ENCODE data around the gene KCNC3.
"Not testable (repeated sequence)": the region's sequence is repeated elsewhere in the genome, so short reads cannot be mapped to it uniquely, and the experiment has no call there.

Gene KCNC3

GRCh38 chr19:50329146-50329925 lies at the start of gene KCNC3:
Gene KCNC3 (minus strand): TSS chr19:50329377. CDS start chr19:50329082, 295 bp downstream.
- DNase-seq = peak; percentile 97

DNA sequence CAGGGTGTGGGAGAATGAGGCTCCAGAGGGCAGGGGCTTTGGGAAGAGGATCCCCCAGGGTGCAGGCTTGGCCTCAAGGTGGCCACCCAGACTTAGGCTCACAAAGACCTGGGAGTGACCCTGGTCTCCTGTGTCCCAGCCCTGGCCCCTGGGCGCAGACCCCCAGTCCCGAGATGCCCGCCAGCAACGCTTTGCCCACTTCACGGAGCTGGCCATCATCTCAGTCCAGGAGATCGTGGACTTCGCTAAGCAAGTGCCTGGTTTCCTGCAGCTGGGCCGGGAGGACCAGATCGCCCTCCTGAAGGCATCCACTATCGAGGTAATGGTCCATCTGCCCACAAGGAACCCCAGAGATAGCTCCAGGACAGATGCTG lies 49.7 kb upstream of the KCNC3 start:
- no peak for DNase-seq

DNA sequence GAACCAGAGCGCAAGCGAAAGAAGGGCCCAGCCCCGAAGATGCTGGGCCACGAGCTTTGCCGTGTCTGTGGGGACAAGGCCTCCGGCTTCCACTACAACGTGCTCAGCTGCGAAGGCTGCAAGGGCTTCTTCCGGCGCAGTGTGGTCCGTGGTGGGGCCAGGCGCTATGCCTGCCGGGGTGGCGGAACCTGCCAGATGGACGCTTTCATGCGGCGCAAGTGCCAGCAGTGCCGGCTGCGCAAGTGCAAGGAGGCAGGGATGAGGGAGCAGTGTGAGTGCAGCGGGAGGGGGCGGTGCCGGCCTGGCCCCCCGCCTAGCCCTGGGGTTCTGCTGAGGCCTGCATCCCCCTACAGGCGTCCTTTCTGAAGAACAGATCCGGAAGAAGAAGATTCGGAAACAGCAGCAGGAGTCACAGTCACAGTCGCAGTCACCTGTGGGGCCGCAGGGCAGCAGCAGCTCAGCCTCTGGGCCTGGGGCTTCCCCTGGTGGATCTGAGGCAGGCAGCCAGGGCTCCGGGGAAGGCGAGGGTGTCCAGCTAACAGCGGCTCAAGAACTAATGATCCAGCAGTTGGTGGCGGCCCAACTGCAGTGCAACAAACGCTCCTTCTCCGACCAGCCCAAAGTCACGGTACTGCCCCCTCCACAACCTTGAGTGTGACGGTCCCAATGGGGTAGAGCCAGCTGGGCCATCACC lies 49.1 kb upstream of the KCNC3 start:
- no peak for DNase-seq

GRCh38 chr19:50377517-50377916 lies 48.3 kb upstream of the KCNC3 start:
- DNase-seq = no peak

- no peak for DNase-seq
Observed at GRCh38 chr19:50377051-50377461, 47.9 kb upstream of the KCNC3 start.

- peak; percentile 95 for DNase-seq
Observed at GRCh38 chr19:50376166-50377050, 47.2 kb upstream of the KCNC3 start, which contains the start of gene NR1H2. Gene NR1H2 (plus strand): TSS chr19:50376457. CDS start chr19:50377606, 1,149 bp downstream.

GRCh38 chr19:50371914-50372475 lies 42.8 kb upstream of the KCNC3 start:
- no peak for DNase-seq

DNA sequence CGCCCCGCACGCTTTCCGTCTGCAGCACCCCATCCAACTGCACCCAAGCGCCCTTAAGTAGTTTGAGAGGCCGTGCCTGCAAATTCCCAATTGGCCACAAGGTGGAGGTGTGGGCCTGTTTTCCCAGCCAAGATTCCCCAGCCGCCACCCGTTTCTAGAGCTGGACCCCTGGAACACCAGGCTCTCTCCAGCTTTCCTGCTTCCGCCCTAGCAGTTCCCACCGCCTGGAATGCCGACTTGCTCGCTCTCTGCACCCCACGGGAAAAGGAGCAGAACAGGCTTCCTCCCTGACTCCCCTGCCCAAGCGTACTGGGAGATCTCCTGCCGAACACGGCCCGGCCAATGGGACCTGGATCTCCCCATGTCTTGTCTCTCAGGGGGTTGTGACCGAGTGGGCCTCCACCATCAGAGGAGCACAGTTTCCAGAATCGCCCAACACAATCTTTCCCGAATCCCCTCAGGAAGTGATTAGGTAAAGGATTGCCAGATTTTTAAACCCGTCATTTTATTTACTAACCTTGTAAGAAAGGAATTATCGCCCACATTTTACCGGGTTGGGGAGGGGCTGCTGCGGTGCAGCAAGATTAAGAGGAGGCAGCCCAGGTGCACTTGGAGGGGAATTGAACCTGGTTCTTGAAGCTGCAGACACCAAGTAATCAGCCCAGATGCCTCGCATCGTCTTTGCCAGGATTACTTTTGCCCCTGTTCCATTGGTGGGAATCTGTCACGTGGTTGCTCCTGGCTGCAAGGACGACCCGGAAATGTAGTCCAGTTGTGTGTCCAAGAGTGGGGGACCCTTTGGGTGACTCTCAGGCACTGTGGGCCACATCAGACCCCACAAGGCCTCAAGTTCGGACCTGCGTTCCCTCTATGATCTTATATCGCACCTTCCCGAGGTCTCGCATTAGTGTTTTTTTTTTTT lies 39.7 kb upstream of the KCNC3 start:
- peak; percentile 91 for DNase-seq

GRCh38 chr19:50365434-50366306 lies 36.5 kb upstream of the KCNC3 start, which contains the start of gene NAPSA:
Gene NAPSA (minus strand): TSS chr19:50365639. CDS start chr19:50365621, 18 bp downstream.
- no peak for DNase-seq

- no peak for DNase-seq
Observed at GRCh38 chr19:50362656-50363424, 33.7 kb upstream of the KCNC3 start.

DNA sequence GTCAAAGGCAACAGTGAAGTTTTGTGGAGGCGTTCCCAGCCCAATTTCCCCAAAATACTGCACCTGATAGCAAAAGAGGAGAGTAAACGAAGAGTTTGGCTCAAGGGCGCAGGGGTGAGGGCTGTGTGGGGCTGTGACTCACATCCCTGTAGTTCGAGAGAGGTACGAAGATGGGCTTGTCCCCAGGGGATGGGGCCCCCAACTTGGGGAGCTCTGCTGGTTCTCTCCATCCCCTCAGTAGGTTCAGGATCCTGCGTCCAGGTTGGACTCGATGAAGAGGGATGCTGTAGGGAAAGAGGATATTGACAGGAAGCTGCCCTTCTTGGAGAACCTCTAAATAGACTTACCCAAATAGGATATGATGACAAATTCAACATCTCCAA lies 32.8 kb upstream of the KCNC3 start:
- DNase-seq = no peak

- no peak for DNase-seq
Observed at GRCh38 chr19:50361290-50362029, 32.3 kb upstream of the KCNC3 start.

GRCh38 chr19:50359328-50359818 lies 30.2 kb upstream of the KCNC3 start:
- DNase-seq = no peak

- peak; percentile 91 for DNase-seq
Observed at GRCh38 chr19:50358483-50359327, 29.5 kb upstream of the KCNC3 start.

- peak; percentile 92 for DNase-seq
Observed at GRCh38 chr19:50357178-50358100, 28.3 kb upstream of the KCNC3 start.

- DNase-seq = no peak
Observed at GRCh38 chr19:50356691-50357177, 27.6 kb upstream of the KCNC3 start.

DNA sequence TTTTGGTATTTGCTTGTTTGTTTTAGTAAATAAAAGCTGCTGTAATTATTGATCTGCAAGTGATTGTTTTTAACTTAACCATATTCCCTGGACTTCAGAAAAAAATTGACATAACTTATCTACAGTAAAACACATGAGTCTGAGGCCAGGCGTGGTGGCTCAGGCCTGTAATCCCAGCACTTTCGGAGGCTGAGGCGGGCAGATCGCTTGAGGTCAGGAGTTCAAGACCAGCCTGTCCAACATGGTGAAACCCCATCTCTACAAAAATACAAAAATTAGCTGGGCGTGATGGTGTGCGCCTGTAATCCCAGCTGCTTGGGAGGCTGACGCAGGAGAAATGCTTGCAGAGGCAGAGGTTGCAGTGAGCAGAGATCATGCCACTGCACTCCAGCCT lies 24.3 kb upstream of the KCNC3 start:
- not testable (repeated sequence) for DNase-seq
